Pancreas (tissue), 10 donors: Measurements from ENCODE around the gene DDX27. TPM values are rescaled to one million over a fixed set of nuclear protein-coding genes. Genes with fewer than 3 reads are reported as not detected.
A peak's percentile ranks its signal among the peaks of the same experiment; 100 is the strongest.

Experiments used
- ATAC-seq, 4 donors: fragments of 200-7000 bp; cut with Tn5 transposase; one replicate each; pipeline versions ENCODE4 v1.8.0 to v1.9.1; 2020; ENCODE audit warnings: mild to moderate bottlenecking in 4 of 4, moderate library complexity in 4 of 4
- DNase-seq, 6 donors: peaks; one replicate each; pipeline ENCODE4 v3.0.0-alpha.2; 2020
- FAIRE-seq: peaks from 2 replicates; lab custom pipeline; 2012; peaks lifted over from hg19 to GRCh38; lab: Jason Lieb, UNC
- H3K27ac ChIP-seq, 4 donors: fragments of 200-600 bp; sonication (generic); 1 replicate in 3 of 4; 2 replicates in 1 of 4; pipeline versions ENCODE4 v1.5.0 to v1.8.0; 2020
- H3K27me3 ChIP-seq, 4 donors: fragments of 200-600 bp; one replicate each; pipeline ENCODE4 v1.8.0; 2021
- H3K36me3 ChIP-seq, 3 donors: fragments of 200-600 bp; sonication (generic) in 1 of 3; one replicate each; pipeline versions ENCODE4 v1.5.0 to v1.8.0; 2020 to 2021
- H3K4me1 ChIP-seq, 3 donors: fragments of 200-600 bp; one replicate each; pipeline ENCODE4 v1.8.0; 2021
- H3K4me3 ChIP-seq, 4 donors: fragments of 200-600 bp; sonication (generic) in 2 of 4; one replicate each; pipeline versions ENCODE4 v1.5.0 to v1.8.0; 2020 to 2021
- H3K9me3 ChIP-seq, 4 donors: fragments of 200-600 bp; one replicate each; pipeline ENCODE4 v1.8.0; 2021
- WGBS, 2 donors: extraction: QIAGEN DNeasy Blood & Tissue Kit; methylation state at CpG; one replicate each; pipeline ENCODE4 v1.1.7; 2013; 5-methylcytosine and 5-hydroxymethylcytosine counted together
- intact Hi-C, 3 donors: fragments of 100-400 bp; cut with DNase I; formaldehyde crosslinking; loops; one replicate each; pipeline versions ENCODE4 v1.11.1 to v1.14.2; 2022
- polyA plus RNA-seq, 2 donors: library from polyadenylated mRNA; stranded (reverse); fragments of 200-250 nt; gene quantifications; one replicate each; pipeline ENCODE4 v1.2.3, GENCODE V29; 2013
- total RNA-seq, 6 donors: library from RNA; stranded (reverse); fragmentation: NEBNext Ultra II Directional in 4 of 6; extraction: Animal tissue kit (Norgen Biotek cat#: 25700) in 4 of 6; gene quantifications; one replicate each; pipeline versions ENCODE4 v1.2.1 to v1.2.4, GENCODE V29; 2021 to 2023
- TF ChIP-seq, protein P1 (sequence below), 4 donors: fragments of 200-600 bp; sonication (generic) in 3 of 4; IDR thresholded peaks; one replicate each; pipeline versions ENCODE4 v1.5.0 to v1.8.0; 2021; ENCODE audit warnings: antibody characterized with exemption in 4 of 4
- donor health status: healthy with polysubstance abuse.
- donor health status: DM: no; HTN: no; CAD: no; lungs with moderate emphysema.
- donor health status: DM: no; HTN: no; CAD: no.
- donor health status: control.
- donor health status: control.
- donor health status: Bipolar disorder and iron deficiency.
- donor health status: DM: yes; HTN: yes; CAD: no.
- donor health status: DM: no; HTN: no; CAD: no.
- donor health status: DM: no; HTN: no; CAD: no.
- donor health status: DM: yes; HTN: yes; CAD: no.

The DDX27 gene
- total and polyA plus RNA-seq, 8 donors = 12.0 to 33.0 (median 17.4) TPM

GRCh38 chr20:49288784-49289696 lies 69.8 kb downstream of the DDX27 start:
- Histone ChIP-seq H3K27ac (peak overlapping the region in 1 of 4 donors; percentile 10), H3K36me3 (peaks cover 3 to 73% (median 43%) of the 10 kb centered on the region in 3 donors), H3K9me3 (no peaks in the 10 kb centered on the region), H3K4me1 (peaks cover 0 to 5% (median 0%) of the 10 kb centered on the region in 3 donors), H3K27me3 (no peaks in the 10 kb centered on the region), H3K4me3 (no peak overlapping the region)
- TF ChIP-seq, protein P1, sequence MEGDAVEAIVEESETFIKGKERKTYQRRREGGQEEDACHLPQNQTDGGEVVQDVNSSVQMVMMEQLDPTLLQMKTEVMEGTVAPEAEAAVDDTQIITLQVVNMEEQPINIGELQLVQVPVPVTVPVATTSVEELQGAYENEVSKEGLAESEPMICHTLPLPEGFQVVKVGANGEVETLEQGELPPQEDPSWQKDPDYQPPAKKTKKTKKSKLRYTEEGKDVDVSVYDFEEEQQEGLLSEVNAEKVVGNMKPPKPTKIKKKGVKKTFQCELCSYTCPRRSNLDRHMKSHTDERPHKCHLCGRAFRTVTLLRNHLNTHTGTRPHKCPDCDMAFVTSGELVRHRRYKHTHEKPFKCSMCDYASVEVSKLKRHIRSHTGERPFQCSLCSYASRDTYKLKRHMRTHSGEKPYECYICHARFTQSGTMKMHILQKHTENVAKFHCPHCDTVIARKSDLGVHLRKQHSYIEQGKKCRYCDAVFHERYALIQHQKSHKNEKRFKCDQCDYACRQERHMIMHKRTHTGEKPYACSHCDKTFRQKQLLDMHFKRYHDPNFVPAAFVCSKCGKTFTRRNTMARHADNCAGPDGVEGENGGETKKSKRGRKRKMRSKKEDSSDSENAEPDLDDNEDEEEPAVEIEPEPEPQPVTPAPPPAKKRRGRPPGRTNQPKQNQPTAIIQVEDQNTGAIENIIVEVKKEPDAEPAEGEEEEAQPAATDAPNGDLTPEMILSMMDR (IDR thresholded peaks at IDR 0.05) = no peak
- no peak for FAIRE-seq
- intact Hi-C loops = no loop called here
- no peak for DNase-seq
- WGBS, 2 donors = 76 to 80% methylated on average over 10 of the region's 10 CpGs
- ATAC-seq = peak in 3 of 4 donors; percentile 34 to 73 (median 46)

- H3K4me3 ChIP-seq = no peak overlapping the region
- TF ChIP-seq, protein P1 (IDR thresholded peaks at IDR 0.05) = no peak
- no peak overlapping the region for H3K27ac ChIP-seq
- ATAC-seq (no peak), DNase-seq (no peak), FAIRE-seq (no peak)
- peaks cover 3 to 56% (median 32%) of the 10 kb centered on the region in 3 donors for H3K36me3 ChIP-seq
- H3K4me1 ChIP-seq = peaks cover 0 to 5% (median 0%) of the 10 kb centered on the region in 3 donors
- WGBS, 2 donors = 93 to 96% methylated on average over 6 of the region's 6 CpGs
- no peaks in the 10 kb centered on the region for H3K9me3 ChIP-seq
- intact Hi-C loops = no loop called here
- H3K27me3 ChIP-seq = no peaks in the 10 kb centered on the region
Observed at GRCh38 chr20:49290608-49291191, 71.5 kb downstream of the DDX27 start.

GRCh38 chr20:49291200-49291599 lies 72.0 kb downstream of the DDX27 start:
- Histone ChIP-seq H3K27me3 (no peaks in the 10 kb centered on the region), H3K36me3 (peaks cover 3 to 51% (median 30%) of the 10 kb centered on the region in 3 donors), H3K9me3 (no peaks in the 10 kb centered on the region), H3K4me3 (no peak overlapping the region), H3K4me1 (peaks cover 0 to 5% (median 0%) of the 10 kb centered on the region in 3 donors), H3K27ac (no peak overlapping the region)
- WGBS, 2 donors = 94 to 96% methylated on average over 1 of the region's 1 CpG
- ATAC-seq = no peak
- no peak for DNase-seq
- intact Hi-C loops = no loop called here
- FAIRE-seq = no peak
- TF ChIP-seq, protein P1 (IDR thresholded peaks at IDR 0.05) = no peak

DNA sequence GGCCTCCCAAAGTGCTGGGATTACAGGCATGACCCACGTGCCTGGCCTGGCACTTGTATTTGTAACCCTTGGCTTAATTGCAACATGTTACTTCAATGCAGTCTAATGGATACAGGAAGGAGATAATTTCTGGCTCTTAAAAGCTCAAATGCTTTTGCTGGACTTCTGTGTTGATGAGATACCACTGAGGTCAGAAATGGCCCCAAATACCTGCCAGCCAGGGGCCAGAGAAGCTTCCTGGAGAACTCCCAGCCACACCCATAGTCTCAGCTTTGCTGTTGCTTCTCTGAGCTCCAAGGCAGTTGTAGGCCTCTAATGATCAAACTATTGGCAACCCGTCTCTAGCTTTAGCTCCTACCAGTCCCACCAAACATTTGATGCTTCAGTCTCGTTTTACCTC lies 72.8 kb downstream of the DDX27 start:
- no peak for FAIRE-seq
- no peak for ATAC-seq
- no peaks in the 10 kb centered on the region for H3K9me3 ChIP-seq

More for the DNA sequence above, 72.8 kb downstream of the DDX27 start:
- DNase-seq = no peak
- H3K27ac ChIP-seq = no peak overlapping the region
- no peak overlapping the region for H3K4me3 ChIP-seq
- peaks cover 3 to 43% (median 22%) of the 10 kb centered on the region in 3 donors for H3K36me3 ChIP-seq
- peaks cover 0 to 5% (median 0%) of the 10 kb centered on the region in 3 donors for H3K4me1 ChIP-seq
- 77 to 78% methylated on average over 3 of the region's 3 CpGs for WGBS, 2 donors
- TF ChIP-seq, protein P1 (IDR thresholded peaks at IDR 0.05) = no peak
- intact Hi-C loops = no loop called here
- H3K27me3 ChIP-seq = no peaks in the 10 kb centered on the region
